ENCODE data around the gene ARHGAP26.

The ARHGAP26 gene

GRCh38 chr5:142881076-142881783, 111.1 kb downstream of the ARHGAP26 start:
- no peak for DNase-seq (ENCODE audit: extremely low read depth, low read depth)
- H3K4me3 ChIP-seq (replicated peaks; ENCODE audit: low read depth, low read length), result no peak overlapping the region
- no peak for TF ChIP-seq CTCF (IDR thresholded peaks at IDR 0.05; ENCODE audit: low read depth, low read length, missing control alignments)

GRCh38 chr5:142881784-142882126, 111.6 kb downstream of the ARHGAP26 start:
- TF ChIP-seq CTCF (IDR thresholded peaks at IDR 0.05; ENCODE audit: low read depth, low read length, missing control alignments), result no peak
- no peak overlapping the region for H3K4me3 ChIP-seq (replicated peaks; ENCODE audit: low read depth, low read length)
- DNase-seq (ENCODE audit: extremely low read depth, low read depth), result no peak

GRCh38 chr5:142883025-142883424, 112.8 kb downstream of the ARHGAP26 start:
- no peak for TF ChIP-seq CTCF (IDR thresholded peaks at IDR 0.05; ENCODE audit: low read depth, low read length, missing control alignments)
- DNase-seq (ENCODE audit: extremely low read depth, low read depth), result no peak
- H3K4me3 ChIP-seq (replicated peaks; ENCODE audit: low read depth, low read length), result no peak overlapping the region

- no peak for TF ChIP-seq CTCF (IDR thresholded peaks at IDR 0.05; ENCODE audit: low read depth, low read length, missing control alignments)
- H3K4me3 ChIP-seq (replicated peaks; ENCODE audit: low read depth, low read length), result no peak overlapping the region
- DNase-seq (ENCODE audit: extremely low read depth, low read depth), result no peak
Observed at GRCh38 chr5:142883438-142883837, 113.3 kb downstream of the ARHGAP26 start.

- TF ChIP-seq CTCF (IDR thresholded peaks at IDR 0.05; ENCODE audit: low read depth, low read length, missing control alignments), result no peak
- DNase-seq (ENCODE audit: extremely low read depth, low read depth), result no peak
- H3K4me3 ChIP-seq (replicated peaks; ENCODE audit: low read depth, low read length), result no peak overlapping the region
Observed at GRCh38 chr5:142884029-142884428, 113.9 kb downstream of the ARHGAP26 start.

- DNase-seq (ENCODE audit: extremely low read depth, low read depth), result no peak
- no peak for TF ChIP-seq CTCF (IDR thresholded peaks at IDR 0.05; ENCODE audit: low read depth, low read length, missing control alignments)
- H3K4me3 ChIP-seq (replicated peaks; ENCODE audit: low read depth, low read length), result no peak overlapping the region
Observed at GRCh38 chr5:142886211-142886610, 116.0 kb downstream of the ARHGAP26 start.

- no peak for TF ChIP-seq CTCF (IDR thresholded peaks at IDR 0.05; ENCODE audit: low read depth, low read length, missing control alignments)
- no peak for DNase-seq (ENCODE audit: extremely low read depth, low read depth)
- H3K4me3 ChIP-seq (replicated peaks; ENCODE audit: low read depth, low read length), result no peak overlapping the region
Observed at GRCh38 chr5:142886956-142887355, 116.8 kb downstream of the ARHGAP26 start.

Data from HFF-Myc (cell line).